ENCODE data around the gene NAMPT. TPM values are rescaled to one million over a fixed set of nuclear protein-coding genes. Genes with fewer than 3 reads are reported as not detected.

NAMPT gene
- total and polyA plus RNA-seq, 9 of the 15 experiments (the other 6 are each of a cell fraction or from before 2014, with no cell fraction given): 41.1 to 160 (median 106) TPM

DNA sequence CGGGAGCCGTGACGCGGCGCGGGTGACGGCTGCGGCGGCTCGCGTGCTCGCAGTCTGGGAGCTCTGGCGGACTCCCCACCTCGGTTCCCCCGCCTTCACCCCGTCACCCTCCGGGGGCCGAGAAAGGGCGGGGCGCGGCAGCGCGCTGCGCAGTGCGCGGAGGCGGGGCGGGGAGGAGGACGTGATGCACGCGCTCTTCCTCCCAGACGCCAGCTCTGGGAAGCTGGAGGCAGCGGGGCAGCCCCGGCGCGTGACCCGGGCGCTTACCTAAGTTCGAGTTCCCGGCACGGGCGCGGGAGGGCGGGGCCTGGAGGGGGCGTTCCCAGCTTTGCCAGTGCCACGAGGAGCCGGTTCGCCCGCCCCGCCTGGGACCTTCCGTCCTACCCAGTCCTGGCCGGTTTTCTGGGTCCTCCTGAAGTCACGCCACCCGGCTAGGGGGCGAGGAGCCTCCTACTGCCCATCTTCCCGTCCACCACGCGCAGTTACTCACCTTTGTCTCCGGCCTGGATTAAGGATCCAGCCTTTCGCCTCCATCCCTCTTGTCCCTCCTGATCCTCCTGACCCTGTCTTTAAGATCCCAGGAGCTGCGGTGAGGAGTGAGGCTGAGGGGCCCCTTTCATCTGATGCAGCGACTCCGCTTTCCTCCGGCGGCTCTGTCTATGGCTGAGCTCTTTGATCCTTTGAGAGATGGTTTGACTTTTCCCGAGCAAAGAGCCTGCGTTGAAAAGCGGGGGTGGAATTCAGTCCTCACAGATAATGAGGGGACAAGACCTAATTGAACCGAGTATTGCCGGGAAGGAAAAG is 470 bp upstream of the NAMPT start (continued):
- TF ChIP-seq TEAD4 (IDR thresholded peaks at IDR 0.05; ENCODE audit: low read length) (no peak; the same call in 1 of the 2 replicates), TEAD4 (CRISPR knock-in tag; IDR thresholded peaks at IDR 0.05; ENCODE audit: borderline replicate concordance) (no peak), CBFB (CRISPR knock-in tag; IDR thresholded peaks at IDR 0.05) (no peak), KLF1 (tag; IDR thresholded peaks at IDR 0.05) (no peak; the same call in 1 of the 2 replicates), KAT2B (IDR thresholded peaks at IDR 0.05; ENCODE audit: low read depth, low read length) (no peak), MCM2 (IDR thresholded peaks at IDR 0.05; ENCODE audit: low read depth) (no peak), ZNF766 (CRISPR knock-in tag; conservative IDR thresholded peaks at IDR 0.05) (peak; percentile 76), ZNF695 (CRISPR knock-in tag; IDR thresholded peaks at IDR 0.05) (no peak), NFIC (IDR thresholded peaks at IDR 0.05) (peak; percentile 54; the same call in 1 of the 2 replicates), ZNF717 (CRISPR knock-in tag; IDR thresholded peaks at IDR 0.05) (no peak)
- TF ChIP-seq, protein P1, sequence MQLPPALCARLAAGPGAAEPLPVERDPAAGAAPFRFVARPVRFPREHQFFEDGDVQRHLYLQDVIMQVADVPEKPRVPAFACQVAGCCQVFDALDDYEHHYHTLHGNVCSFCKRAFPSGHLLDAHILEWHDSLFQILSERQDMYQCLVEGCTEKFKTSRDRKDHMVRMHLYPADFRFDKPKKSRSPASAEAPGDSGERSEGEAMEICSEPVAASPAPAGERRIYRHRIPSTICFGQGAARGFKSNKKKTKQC (CRISPR knock-in tag; IDR thresholded peaks at IDR 0.05): peak; percentile 60; the same call in 1 of the 2 replicates
- TF ChIP-seq, protein P2, sequence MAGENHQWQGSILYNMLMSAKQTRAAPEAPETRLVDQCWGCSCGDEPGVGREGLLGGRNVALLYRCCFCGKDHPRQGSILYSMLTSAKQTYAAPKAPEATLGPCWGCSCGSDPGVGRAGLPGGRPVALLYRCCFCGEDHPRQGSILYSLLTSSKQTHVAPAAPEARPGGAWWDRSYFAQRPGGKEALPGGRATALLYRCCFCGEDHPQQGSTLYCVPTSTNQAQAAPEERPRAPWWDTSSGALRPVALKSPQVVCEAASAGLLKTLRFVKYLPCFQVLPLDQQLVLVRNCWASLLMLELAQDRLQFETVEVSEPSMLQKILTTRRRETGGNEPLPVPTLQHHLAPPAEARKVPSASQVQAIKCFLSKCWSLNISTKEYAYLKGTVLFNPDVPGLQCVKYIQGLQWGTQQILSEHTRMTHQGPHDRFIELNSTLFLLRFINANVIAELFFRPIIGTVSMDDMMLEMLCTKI (IDR thresholded peaks at IDR 0.05; ENCODE audit: partially characterized antibody): no peak
- TF ChIP-seq, protein P3, sequence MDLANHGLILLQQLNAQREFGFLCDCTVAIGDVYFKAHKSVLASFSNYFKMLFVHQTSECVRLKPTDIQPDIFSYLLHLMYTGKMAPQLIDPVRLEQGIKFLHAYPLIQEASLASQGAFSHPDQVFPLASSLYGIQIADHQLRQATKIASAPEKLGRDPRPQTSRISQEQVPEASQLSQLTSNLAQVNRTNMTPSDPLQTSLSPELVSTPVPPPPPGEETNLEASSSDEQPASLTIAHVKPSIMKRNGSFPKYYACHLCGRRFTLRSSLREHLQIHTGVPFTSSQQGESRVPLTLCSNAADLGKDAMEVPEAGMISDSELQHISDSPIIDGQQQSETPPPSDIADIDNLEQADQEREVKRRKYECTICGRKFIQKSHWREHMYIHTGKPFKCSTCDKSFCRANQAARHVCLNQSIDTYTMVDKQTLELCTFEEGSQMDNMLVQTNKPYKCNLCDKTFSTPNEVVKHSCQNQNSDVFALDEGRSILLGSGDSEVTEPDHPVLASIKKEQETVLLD (IDR thresholded peaks at IDR 0.05): peak; percentile 90
- TF ChIP-seq, protein P4, sequence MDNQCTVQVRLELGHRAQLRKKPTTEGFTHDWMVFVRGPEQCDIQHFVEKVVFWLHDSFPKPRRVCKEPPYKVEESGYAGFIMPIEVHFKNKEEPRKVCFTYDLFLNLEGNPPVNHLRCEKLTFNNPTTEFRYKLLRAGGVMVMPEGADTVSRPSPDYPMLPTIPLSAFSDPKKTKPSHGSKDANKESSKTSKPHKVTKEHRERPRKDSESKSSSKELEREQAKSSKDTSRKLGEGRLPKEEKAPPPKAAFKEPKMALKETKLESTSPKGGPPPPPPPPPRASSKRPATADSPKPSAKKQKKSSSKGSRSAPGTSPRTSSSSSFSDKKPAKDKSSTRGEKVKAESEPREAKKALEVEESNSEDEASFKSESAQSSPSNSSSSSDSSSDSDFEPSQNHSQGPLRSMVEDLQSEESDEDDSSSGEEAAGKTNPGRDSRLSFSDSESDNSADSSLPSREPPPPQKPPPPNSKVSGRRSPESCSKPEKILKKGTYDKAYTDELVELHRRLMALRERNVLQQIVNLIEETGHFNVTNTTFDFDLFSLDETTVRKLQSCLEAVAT (IDR thresholded peaks at IDR 0.05): peak in 1 of 2 experiments; percentile 86; a peak in 3 of 4 replicates
- TF ChIP-seq, protein P5, sequence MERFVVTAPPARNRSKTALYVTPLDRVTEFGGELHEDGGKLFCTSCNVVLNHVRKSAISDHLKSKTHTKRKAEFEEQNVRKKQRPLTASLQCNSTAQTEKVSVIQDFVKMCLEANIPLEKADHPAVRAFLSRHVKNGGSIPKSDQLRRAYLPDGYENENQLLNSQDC (CRISPR knock-in tag; IDR thresholded peaks at IDR 0.05): no peak; the same call in 1 of the 2 replicates
- TF ChIP-seq, protein P6, sequence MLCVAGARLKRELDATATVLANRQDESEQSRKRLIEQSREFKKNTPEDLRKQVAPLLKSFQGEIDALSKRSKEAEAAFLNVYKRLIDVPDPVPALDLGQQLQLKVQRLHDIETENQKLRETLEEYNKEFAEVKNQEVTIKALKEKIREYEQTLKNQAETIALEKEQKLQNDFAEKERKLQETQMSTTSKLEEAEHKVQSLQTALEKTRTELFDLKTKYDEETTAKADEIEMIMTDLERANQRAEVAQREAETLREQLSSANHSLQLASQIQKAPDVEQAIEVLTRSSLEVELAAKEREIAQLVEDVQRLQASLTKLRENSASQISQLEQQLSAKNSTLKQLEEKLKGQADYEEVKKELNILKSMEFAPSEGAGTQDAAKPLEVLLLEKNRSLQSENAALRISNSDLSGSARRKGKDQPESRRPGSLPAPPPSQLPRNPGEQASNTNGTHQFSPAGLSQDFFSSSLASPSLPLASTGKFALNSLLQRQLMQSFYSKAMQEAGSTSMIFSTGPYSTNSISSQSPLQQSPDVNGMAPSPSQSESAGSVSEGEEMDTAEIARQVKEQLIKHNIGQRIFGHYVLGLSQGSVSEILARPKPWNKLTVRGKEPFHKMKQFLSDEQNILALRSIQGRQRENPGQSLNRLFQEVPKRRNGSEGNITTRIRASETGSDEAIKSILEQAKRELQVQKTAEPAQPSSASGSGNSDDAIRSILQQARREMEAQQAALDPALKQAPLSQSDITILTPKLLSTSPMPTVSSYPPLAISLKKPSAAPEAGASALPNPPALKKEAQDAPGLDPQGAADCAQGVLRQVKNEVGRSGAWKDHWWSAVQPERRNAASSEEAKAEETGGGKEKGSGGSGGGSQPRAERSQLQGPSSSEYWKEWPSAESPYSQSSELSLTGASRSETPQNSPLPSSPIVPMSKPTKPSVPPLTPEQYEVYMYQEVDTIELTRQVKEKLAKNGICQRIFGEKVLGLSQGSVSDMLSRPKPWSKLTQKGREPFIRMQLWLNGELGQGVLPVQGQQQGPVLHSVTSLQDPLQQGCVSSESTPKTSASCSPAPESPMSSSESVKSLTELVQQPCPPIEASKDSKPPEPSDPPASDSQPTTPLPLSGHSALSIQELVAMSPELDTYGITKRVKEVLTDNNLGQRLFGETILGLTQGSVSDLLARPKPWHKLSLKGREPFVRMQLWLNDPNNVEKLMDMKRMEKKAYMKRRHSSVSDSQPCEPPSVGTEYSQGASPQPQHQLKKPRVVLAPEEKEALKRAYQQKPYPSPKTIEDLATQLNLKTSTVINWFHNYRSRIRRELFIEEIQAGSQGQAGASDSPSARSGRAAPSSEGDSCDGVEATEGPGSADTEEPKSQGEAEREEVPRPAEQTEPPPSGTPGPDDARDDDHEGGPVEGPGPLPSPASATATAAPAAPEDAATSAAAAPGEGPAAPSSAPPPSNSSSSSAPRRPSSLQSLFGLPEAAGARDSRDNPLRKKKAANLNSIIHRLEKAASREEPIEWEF (CRISPR knock-in tag; IDR thresholded peaks at IDR 0.05): no peak

All from K562 (cell line).